ENCODE measurements around the gene UTS2R.

DNA sequence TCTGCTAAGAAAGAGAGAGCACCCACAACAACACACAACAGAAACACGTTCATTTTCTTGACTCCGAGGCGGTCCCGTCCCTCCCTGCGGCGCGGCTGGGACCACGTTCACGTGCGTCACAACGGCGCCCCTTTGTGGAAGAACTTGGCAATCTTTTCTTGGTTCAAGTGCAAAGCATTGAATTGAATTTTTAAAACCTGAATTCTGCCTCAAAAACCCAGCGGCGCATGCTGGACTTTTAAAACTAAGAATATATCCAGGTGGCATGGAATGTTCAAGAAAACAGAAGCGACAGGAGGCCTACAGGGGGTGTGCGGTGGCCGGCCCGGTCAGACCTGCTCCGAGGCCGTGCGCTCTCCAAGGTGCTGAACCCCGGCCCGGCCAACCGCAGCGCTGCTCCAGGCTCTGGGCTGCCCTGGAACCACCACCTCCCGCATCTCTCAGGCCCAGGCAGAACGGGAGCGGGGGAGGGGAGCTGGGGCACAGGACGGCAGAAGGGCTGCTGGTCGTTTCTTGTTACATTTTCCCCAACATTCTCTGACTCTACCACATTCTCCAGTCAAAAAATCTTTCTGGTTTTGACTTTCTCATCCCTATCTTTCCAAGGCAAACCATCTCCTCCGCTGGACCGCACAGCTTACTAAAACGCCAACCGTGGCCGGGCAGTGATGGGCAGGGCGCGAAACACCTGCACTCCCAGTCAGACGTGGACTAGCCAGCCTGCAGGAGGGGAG, 43.1 kb downstream of the UTS2R start:
- TF ChIP-seq, protein P1, sequence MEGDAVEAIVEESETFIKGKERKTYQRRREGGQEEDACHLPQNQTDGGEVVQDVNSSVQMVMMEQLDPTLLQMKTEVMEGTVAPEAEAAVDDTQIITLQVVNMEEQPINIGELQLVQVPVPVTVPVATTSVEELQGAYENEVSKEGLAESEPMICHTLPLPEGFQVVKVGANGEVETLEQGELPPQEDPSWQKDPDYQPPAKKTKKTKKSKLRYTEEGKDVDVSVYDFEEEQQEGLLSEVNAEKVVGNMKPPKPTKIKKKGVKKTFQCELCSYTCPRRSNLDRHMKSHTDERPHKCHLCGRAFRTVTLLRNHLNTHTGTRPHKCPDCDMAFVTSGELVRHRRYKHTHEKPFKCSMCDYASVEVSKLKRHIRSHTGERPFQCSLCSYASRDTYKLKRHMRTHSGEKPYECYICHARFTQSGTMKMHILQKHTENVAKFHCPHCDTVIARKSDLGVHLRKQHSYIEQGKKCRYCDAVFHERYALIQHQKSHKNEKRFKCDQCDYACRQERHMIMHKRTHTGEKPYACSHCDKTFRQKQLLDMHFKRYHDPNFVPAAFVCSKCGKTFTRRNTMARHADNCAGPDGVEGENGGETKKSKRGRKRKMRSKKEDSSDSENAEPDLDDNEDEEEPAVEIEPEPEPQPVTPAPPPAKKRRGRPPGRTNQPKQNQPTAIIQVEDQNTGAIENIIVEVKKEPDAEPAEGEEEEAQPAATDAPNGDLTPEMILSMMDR (IDR thresholded peaks at IDR 0.05; ENCODE audit: poor library complexity, severe bottlenecking): peak; percentile 81
- TF ChIP-seq RAD21 (conservative IDR thresholded peaks at IDR 0.05): peak; percentile 88
- no peak for TF ChIP-seq POLR2AphosphoS5 (IDR thresholded peaks at IDR 0.05)
- no peak for TF ChIP-seq EP300 (conservative IDR thresholded peaks at IDR 0.05; ENCODE audit: poor library complexity, severe bottlenecking)
- TF ChIP-seq TAF1 (IDR thresholded peaks at IDR 0.05; ENCODE audit: low read depth): no peak
- TF ChIP-seq EZH2 (IDR thresholded peaks at IDR 0.05; ENCODE audit: borderline replicate concordance, insufficient read depth, low read length, poor library complexity, severe bottlenecking): no peak
- peak; percentile 87 for TF ChIP-seq SMC3 (conservative IDR thresholded peaks at IDR 0.05; ENCODE audit: poor library complexity)
